GM19025 (cell line): ENCODE results near the gene ZFR2.

Experiments
- ATAC-seq: cut with Tn5 transposase; IDR thresholded peaks from one replicate; pipeline ENCODE4 v1.9.1; 2021; ENCODE audit warnings: mild to moderate bottlenecking, low read depth, moderate library complexity; ENCODE audit not compliant: unreplicated experiment

ZFR2 gene

DNA sequence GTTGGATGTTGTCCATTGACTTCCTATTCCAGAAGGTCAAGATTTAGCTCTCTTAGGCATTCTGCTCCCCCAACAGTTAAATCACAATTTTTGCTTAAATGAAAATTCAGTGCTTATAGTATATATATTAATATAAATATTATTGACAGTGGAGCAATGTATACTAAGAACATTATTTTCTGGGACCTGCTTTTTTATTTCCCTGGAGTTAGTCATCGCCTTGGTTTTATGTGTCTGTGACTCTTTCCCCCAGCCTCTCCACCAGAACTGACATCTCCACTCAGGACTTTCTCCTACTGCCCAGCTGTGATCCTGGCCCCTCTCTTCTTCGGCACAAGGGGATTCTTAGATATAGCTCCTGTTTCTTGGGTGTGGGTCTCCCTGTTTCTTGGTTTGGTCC is 72.5 kb downstream of the ZFR2 start:
- no peak for ATAC-seq

DNA sequence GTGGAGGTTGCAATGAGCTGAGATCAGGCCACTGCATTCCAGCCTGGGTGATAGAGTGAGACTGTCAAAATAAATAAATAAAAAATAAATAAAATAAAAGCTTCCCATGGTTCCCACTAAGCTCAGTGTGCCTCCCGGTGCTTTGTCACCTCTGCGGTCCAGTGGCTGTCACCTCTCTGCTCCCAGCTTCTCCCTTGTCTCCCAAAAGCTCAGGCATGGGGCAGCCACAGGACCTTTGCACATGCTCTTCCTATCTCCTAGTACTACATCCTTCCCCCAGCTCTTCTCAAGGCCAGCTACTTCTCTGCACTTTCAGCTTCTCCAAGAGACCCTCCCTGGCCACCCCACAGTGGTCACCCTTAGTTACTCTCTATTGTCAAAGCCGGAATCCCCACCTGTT is 75.0 kb downstream of the ZFR2 start:
- no peak for ATAC-seq

DNA sequence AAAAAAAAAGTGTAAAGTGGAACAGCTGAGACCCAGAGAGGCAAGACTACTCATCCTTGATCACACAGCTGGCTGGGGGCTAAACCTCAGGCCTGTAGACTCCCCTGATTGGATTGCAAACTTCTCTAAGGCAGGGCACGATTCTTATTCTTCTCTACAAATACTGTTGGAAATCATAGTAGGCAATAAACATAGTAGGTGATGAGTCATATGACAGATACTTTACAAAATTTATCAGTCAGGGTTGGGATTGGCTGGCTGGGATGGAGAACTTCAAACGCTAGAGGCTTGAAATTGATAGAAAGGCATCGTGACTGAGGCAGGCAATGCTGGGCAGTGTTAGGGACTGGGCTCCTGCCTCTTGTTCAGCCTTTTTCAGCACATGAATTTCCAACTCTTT is 76.7 kb downstream of the ZFR2 start:
- ATAC-seq, result no peak

DNA sequence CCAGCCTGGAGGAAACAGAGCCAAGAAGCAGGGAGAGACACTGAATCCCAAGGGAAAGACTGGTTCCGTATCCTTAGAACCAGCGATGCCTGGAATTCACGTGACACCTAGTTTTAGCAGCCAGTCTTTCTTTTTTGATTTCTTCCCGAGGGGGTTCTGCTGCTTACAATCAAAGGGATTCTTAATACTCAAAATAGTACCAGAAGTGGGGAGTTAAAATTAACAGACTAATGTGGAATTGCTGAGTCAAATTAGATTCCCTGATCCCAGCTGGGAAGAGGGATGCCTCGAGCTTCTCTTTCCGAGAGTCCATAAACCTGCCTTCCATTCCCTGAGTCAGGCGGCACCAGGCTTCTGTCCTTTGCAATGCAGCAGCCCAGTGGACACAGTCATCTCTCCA is 77.9 kb downstream of the ZFR2 start:
- ATAC-seq, result no peak

DNA sequence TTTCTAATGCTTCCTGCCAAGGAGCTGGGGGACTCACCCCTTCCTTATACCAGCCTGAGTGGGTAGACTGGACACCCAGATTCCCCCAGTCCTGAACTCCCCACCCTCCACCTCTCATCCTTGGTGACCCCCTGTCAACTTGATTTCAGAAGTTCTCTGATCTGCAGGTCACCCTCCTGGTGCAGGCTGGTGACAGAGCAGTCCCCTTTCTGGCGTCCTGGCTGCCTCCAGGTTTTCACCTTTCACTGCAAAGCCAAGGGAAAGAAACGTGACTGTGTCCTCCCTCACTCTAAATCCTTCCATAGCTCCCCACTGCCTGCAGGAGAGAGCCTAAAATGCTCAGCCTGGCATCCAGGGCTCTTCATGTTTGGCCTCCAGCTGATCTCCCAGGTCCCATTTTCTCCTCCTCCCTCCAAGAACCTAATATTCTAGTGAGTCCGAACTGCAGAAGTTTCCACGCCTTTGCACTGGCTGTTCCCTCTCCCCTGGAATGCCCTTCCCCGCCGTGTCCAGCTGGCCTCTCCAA is 78.6 kb downstream of the ZFR2 start:
- ATAC-seq, result no peak

DNA sequence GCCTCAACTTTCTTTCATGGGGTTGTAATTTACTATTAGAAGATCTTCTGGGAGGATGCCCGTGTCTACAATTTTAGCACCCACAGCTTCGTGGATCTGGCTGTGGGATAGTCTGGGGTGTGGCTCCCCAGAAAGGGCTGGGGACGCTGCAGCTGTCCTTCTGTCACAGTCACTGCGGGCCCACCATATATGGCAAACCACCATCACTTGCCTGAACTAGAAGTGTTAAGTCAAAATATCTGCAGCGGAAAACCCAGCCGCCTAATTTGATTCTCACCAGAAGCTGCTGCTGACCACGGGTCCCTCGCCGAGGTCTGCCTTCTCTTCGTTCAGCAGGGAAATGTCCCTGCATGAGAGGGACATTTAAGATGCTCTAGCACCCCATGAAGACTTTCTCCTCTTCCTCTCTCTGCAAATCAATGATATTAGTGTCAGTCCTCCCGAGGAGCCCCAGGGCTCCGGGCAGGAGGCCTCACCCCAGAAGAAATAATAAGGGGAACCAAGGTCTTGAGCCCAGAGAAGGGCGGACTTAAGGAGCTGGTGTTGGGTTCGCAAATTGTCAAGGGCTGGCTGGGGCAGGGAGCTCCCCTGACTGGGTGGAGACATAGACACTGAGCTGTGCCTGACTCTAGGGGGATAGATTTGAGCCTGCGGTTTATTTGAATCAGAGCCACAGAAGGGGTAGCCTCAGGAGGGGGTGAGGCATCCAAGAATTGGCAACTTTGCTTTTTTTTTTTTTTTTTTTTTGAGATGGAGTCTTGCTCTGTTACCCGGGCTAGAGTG is 79.7 kb downstream of the ZFR2 start:
- no peak for ATAC-seq

DNA sequence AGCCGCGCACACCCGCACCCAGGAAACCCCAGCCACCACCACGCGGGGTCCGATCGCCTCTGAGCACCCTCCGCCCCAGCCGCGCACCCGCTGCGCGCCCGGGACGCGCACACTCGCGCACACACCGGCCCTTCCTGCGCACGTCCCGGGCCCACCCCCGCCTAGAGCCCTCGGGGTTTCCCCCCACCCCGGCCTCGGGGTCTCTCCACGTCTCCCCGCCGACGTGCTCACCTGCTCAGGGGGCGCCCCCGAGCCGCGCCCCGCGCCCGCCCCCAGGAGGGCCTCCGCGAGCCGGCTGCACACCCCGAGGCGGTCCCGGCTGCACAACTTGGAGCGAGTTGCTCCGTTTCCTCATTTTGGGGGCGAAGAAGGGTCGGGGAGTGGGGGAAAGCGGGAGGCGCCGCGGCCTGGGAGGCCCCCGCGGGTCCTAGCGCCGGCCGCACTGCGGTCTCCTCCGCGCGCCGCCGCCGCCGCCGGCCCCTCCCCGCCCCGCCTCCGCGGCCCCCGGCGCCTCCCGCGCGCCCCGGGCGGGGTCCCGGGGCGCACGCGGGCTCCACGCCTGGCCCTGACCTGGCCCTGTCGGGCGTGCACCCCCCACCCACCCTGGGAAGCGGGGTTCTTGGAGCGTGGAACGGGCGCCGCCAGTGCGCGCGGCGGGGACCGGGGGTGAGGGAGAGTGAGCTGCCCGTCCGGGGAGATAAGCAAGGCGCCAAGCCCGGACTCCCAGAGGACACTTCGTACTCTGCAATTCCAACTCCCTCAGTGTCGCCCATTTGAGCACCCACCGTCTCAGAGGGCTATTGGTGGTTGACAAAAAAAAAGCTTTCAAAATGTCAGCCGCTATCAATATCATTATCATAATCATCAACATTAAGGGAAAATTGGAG is 82.7 kb downstream of the ZFR2 start, which contains the start of gene MATK:
MATK (minus strand) TSS at position 444 of the 887 bp plus-strand sequence. CDS start 1,246 bp downstream, outside the sequence.
- ATAC-seq, result no peak

DNA sequence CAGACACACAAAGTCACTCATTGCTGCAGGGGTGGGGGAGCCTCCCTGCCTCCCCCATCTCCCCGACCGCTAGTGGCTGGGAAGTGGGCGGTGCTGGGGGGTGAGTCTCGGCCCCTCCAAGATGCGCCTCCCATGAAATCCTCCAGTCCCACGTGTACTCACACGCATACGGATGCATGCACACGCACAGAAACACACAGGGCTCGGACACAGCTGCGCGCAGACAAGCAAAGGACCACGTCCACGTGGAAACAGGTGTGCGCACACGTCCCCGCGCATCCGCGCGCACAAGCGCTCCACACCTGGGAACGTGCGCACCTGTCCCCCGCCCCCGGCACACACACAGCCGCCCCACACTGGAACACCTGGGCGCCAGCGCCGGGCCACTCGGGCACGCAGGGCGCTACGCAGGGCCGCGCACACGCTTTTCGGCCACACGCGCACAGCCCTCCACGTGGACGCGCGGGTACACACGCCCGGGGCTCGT is 83.3 kb downstream of the ZFR2 start:
- no peak for ATAC-seq

DNA sequence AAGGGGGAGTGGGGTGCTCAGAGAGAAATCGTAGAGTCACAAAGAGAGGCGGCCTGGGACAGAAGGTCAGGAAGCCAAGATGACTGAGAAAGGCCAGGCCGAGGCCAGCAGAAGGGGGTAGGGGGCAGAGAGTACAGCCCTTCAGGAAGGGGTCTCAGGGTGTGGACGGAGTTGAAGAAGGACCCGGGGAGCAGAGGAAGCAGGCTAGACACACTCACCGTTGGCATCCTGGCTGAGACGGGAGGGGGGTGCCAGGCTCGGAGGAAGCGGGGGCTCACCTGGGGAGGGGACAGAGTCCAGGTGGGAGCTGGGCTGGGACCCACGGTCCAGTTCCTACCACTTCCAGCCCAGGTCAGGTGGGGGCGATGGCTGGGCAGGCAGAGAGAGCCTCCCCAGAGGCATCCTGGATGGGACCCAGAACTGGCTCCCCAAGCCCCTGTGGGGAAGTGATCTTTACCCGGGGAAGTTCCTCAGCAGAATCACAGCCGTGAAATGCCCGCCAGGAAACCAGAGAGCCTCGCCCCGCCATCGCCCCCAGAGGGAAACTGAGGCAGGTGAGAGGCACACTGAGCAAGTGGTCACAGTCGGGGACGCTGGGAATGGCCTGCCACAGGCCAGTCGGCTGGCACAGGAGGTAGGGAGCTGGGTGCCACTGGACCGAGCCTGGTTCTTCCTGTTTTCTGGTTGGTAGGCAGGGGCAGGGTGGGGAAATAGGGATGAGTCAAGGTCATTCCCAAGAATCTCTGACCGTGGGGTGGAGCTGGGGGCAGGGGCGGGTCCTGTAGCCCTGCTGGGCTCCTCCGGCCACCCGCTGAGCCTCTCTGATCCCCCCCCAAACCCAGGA is 84.0 kb downstream of the ZFR2 start:
- no peak for ATAC-seq

DNA sequence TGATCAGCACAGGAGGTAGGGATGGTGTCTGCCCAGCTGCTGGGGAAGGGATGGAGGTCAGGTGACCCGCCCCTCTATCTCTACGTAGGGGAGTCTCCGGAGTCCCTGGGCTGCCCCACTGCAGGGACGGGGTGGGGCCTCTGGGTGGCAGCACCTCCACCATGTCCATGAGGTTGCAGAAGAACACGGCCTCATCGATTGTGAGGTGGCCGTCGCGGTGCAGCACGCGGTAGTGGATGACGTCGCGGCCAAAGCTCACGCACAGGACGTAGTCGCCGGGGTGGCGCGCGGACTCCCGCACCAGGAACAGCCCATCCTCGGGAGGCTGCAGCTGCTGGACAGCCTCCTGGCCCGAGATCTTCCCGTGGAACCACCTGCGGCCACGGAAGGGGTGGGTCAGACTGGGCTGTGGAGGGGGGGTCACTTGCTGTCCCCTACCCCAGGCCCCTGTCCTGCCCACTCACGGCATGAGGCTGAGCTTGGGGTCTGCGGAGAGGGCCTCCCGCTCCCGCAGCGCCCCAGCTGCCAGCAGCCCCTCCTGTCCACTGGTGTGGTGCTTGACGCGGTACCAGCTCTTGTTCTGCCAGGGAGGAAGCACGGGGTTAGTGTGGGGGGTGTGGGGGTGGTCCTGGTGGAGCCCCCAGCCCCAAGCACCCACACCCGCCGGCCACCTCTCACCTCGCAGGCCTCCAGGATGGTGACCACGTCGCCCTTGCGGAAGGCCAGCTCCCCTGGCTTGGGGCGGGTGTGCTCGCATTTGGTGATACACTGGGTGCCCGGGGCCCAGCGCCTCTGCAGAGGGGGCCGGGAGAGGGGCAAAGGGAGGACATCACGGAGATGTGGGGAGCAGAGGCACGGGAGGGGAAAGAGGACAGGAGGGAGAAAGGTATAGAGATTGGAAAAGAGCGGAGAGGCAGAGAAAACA is 84.9 kb downstream of the ZFR2 start:
- ATAC-seq, result no peak

DNA sequence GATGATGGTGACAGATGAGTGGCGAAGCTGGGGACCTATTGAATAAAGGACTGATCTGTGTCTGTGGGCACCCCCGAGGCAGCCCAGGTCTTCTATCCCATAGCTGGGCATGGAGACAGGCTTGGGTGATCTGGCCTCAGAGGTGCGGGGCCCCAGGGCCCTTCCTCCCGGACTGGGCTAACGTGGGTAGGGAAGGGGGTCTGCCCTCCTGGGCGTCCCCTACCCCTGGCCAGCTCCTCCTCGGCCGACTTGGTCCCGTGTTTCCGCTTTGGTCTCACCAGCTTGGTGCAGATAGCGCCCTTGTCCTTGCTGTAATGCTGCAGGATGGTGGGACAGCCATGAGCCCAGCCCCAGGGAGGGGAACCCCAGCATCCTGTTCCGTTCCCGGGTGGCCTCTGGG is 85.9 kb downstream of the ZFR2 start:
- no peak for ATAC-seq

DNA sequence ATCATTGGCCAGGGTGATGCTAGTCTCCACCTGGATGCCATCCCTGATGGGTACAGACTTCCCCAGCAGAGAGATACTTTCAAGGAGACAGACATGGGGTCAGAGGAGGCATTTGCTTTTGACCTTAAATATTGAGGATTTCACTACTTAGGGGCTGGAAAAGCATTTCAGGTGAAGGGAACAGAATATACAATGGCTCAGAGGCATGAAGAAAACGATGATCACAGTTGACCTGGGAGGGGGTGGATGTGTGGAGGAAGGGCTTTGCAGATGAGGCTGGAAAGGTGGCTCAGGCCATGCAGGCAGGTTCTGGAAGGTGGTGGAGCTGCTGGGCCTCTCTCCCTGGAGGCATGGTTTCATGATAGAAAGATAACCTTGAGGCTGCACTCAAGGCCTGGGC is 86.5 kb downstream of the ZFR2 start:
- ATAC-seq, result no peak

DNA sequence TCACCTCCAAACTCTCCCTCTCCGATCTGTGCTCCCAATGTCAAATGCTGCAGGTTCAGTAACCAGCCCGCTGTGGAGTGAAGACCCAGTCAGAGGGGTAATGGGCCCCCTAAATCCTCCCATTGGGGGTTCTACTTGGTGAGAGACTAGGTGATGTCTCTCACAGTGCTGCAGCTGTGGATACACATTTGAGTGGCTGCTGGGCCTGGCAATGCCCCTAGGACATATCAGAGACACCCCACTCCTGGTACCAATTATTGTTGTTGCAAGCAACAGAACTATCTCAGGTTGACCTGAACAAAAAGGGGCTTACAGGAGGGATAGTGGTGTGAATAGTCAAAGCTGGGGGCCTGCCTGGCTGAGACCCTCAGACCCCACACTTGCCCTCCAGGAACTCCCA is 87.2 kb downstream of the ZFR2 start:
- no peak for ATAC-seq

DNA sequence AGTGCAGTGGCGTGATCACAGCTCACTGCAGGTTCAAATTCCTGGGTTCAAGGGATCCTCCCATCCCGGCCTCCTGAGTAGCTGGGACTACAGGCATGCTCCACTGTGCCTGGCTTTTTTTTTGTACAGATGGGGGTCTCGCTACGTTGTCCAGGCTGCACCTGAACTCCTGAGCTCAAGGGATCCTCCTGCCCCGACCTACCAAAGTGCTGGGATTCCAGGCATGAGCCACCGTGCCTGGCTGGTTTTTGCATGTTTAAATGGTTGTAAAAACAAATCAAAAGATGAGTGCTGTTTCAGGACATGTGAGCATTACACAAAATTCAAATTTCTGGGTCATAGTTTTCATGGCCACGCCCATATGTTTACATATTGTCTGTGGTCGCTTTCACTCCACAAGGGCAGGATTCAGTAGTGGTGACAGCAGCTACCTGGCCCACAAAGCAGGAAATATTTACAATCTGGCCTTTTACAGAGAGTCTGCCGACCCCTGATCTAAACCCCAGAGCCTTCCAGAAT is 88.0 kb downstream of the ZFR2 start:
- ATAC-seq, result no peak

DNA sequence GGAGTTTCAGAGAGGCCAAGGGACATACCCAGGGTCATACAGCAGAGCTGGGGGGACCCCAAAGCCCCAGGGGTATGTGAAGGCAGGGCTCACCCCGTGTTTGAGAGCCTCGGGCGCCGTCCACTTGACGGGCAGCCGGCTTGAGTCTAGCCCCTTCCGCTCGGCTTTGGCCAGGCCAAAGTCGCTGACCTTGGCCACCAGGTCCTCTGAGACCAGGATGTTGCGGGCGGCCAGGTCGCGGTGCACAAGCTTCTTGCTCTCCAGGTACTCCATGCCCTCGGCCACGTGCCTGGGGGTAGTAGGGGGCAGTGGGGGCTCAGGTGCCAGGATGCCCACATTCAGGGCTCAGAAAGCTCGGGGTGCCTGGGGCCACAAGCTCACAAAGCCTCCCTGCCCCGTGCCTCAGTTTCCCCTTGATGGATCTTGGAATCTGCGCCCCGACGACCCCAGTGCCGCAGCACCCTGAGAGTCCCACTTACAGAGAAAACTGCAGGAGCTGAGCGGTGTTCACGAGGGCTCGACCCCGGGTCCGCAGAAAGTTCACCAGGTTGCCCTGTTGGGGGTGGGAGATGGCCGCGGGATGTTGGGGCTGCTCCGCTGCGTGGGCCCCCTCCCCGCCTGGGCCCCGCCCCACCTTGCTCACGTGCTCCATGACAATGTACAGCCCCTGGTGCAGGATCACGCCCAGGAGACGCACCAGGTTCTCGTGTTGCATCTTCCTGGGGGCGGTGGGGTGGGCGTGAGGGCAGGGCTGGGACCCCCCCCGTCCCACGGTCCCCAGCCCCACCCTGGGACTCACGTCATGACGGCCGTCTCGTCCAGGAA is 89.7 kb downstream of the ZFR2 start:
- no peak for ATAC-seq

DNA sequence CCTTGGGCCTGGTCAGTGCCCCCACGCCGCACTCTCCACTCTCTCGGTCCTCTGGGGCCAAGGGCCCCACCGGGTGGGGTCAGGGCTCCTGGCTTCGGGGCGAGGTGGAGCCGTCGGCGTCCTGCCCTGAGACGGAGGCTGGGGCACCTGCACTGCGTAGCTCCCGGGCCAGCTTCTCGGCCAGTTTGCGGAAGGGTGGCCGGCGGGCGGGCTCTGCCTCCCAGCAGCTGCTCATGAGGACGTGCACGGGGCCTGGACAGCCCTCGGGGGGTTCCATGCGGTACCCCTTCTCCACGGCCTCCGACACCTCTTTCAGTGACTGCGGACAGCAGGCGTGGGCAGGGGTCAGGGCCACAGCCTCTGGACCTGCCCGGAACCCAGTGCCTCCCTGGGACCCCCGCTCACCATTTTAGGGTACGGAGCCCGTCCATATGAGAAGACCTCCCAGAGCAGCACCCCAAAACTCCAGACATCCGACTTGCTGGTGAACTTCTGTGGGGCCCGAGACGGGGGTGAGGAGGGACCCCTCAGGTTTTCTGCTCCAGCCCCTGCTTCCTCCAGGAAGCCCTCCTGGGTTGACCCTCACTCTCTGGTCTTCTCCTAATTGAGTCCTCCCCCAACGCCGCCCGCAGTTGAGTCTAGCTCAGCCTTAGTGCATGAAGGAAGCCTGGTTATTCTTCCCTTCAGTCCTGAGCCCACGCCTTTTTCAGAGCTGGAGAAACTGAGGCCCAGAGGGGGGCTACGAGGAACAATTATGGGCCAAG is 90.6 kb downstream of the ZFR2 start:
- no peak for ATAC-seq

DNA sequence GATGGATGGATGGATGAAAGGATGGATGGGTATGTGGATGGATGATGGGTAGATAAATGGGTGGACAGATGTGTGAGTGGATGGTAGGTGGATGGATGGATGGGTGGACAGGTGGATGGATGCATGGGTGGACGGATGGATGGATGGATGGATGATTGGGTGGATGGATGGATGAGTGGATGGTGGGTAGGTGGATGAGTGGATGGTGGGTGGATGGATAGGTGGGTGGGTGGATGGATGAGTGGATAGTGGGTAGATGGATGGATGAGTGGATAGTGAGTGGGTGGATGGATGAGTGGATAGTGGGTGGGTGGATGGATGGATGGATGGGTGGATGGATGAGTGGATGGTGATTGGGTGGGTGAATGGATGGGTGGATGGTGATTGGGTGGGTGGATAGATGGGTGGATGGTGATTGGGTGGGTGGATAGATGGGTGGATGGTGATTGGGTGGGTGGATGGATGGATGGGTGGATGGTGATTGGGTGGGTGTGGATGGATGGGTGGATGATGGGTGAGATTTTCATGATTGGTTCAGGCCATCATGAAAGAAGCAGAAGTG is 92.3 kb downstream of the ZFR2 start:
- no peak for ATAC-seq
